Bronchial epithelial cell (primary cell): ENCODE results near the gene RALGAPA2. TPM values are rescaled to one million over a fixed set of nuclear protein-coding genes. Genes with fewer than 3 reads are reported as not detected.

Source experiments
- DNase-seq: peaks from one replicate; pipeline ENCODE4 v3.0.0-alpha.2; 2010; ENCODE audit warnings: low read depth
- FAIRE-seq: peaks from 2 replicates; lab custom pipeline; 2011; peaks lifted over from hg19 to GRCh38; lab: Jason Lieb, UNC
- H3K27me3 ChIP-seq: 2 replicates; pipeline ENCODE4 v1.5.1; 2011; ENCODE audit warnings: low read length; ENCODE audit not compliant: control insufficient read depth, insufficient read depth
- H3K36me3 ChIP-seq: 2 replicates; pipeline ENCODE4 v1.5.1; 2011; ENCODE audit warnings: low read length; ENCODE audit not compliant: control insufficient read depth, insufficient read depth
- H3K4me3 ChIP-seq: 2 replicates; pipeline ENCODE4 v1.5.1; 2011; ENCODE audit warnings: mild to moderate bottlenecking, low read depth, low read length, control low read depth
- total RNA-seq: library from RNA; depleted of rRNA; stranded (reverse); fragments of >200 nt; gene quantifications from 2 replicates; pipeline ENCODE4 v1.2.1, GENCODE V29; 2014
- TF ChIP-seq, protein P1 (sequence below): IDR thresholded peaks from 2 replicates; pipeline ENCODE4 v1.5.1; 2011; ENCODE audit warnings: mild to moderate bottlenecking, moderate library complexity, low read length, control low read depth, inconsistent platforms; ENCODE audit not compliant: insufficient read depth, severe bottlenecking

RALGAPA2 gene
- total RNA-seq, 1 donor from 2014 or later = 8.7 TPM

DNA sequence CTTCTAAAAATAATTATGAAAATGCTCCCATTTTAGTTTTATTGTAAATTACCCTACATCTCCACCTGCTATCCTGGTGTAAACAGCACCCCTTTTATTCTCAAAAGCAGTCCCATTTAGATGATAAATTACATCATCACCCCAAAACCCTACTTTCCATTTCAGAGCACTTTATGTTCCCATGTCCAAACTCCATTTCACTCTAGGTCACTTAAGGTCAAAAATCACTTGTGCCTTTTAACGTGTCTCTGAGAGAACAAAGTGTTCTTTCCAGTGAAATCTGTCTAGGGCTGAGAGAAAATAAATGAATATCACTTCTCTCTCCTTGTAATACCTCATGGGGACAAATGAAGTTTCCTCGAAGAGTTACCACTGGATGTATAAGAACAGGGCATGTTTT is 187.2 kb downstream of the RALGAPA2 start:
- TF ChIP-seq, protein P1, sequence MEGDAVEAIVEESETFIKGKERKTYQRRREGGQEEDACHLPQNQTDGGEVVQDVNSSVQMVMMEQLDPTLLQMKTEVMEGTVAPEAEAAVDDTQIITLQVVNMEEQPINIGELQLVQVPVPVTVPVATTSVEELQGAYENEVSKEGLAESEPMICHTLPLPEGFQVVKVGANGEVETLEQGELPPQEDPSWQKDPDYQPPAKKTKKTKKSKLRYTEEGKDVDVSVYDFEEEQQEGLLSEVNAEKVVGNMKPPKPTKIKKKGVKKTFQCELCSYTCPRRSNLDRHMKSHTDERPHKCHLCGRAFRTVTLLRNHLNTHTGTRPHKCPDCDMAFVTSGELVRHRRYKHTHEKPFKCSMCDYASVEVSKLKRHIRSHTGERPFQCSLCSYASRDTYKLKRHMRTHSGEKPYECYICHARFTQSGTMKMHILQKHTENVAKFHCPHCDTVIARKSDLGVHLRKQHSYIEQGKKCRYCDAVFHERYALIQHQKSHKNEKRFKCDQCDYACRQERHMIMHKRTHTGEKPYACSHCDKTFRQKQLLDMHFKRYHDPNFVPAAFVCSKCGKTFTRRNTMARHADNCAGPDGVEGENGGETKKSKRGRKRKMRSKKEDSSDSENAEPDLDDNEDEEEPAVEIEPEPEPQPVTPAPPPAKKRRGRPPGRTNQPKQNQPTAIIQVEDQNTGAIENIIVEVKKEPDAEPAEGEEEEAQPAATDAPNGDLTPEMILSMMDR = no peak
- Histone ChIP-seq H3K27me3 (no peaks in the 10 kb centered on the region), H3K4me3 (no peak overlapping the region), H3K36me3 (no peaks in the 10 kb centered on the region)
- DNase-seq = no peak
- FAIRE-seq = no peak

DNA sequence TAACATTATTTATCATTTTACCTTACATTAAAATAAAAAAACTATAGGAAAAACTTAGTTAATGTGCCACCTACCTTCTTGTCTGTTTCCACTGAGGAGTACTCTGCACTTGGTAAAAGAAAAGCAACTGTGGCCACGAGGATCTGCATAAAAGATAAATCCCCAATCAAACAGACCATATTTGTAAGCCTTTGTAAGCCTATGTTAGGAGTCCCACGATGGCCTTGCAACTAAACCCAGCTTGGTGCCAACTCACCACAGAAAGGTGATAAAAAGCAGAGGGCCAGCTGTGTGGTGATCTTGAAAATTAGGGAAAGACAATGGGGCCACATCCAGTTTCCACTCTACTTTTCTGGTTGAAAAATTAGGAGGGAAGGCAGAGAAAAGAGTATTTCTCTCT is 187.7 kb downstream of the RALGAPA2 start:
- TF ChIP-seq, protein P1 = no peak
- DNase-seq (no peak), FAIRE-seq (no peak)
- H3K4me3 ChIP-seq = no peak overlapping the region
- no peaks in the 10 kb centered on the region for H3K36me3 ChIP-seq
- H3K27me3 ChIP-seq = no peaks in the 10 kb centered on the region

DNA sequence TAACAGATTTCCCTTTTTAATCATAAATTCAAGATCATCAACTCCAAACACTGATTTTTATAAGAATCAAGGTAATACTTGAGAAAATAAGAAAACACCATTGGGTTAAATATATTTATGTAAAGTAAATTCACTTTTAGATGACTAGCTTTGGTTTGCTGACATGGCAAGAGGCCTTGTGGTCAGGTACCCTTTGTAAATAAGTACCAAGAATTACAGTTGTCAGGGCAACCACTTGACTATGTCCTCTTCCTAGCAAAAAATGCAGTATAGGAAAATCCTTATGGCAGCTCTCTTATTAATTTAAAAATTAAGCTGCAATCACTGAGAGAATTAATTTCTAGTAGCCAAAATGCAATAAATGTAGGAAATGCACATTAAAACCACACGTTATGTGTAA is 190.7 kb downstream of the RALGAPA2 start:
- H3K27me3 ChIP-seq = no peaks in the 10 kb centered on the region
- TF ChIP-seq, protein P1 = no peak
- DNase-seq (no peak), FAIRE-seq (no peak)
- no peaks in the 10 kb centered on the region for H3K36me3 ChIP-seq
- H3K4me3 ChIP-seq = no peak overlapping the region

DNA sequence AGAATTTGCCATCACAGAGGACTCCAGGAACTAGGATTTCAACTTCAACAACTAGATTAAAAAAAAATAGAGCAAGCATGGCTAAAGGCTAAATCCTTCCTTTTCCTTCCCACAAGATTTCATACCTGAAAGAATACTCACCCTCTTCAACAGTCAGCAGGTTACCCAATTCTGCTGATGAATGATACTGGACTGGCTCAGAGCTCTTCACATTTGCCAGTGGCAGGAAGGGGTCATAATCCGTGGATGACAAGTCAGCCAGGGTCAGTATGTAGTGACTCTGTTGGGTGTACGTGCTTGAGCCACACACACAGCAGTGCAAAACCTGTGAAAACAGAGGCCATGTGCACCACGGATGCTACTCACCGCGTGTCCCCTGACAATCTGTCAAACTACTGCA is 191.7 kb downstream of the RALGAPA2 start:
- no peak overlapping the region for H3K4me3 ChIP-seq
- no peaks in the 10 kb centered on the region for H3K27me3 ChIP-seq
- DNase-seq (peak; percentile 96), FAIRE-seq (peak; percentile 93)
- TF ChIP-seq, protein P1 = no peak
- H3K36me3 ChIP-seq = peaks cover 1% of the 10 kb centered on the region

DNA sequence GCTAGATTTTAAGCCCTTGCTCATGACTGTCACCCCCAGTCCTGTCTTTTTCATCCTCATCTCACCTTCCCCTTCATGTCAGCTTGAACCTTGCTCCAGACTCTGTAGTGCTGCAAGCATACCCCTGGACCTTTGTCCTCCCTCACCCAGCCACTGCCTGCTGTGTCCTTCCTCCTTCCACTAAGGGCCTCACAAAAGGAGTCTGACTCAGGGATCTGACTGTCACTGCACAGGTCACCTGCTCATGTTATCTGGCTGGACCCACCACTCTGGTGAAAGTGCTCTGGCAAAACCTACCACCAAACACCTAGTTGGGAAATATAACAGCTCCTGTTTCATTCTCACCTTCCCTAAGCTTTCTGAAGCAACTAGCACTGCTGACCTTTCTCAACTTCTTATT is 193.2 kb downstream of the RALGAPA2 start:
- Histone ChIP-seq H3K27me3 (no peaks in the 10 kb centered on the region), H3K36me3 (peaks cover 1% of the 10 kb centered on the region), H3K4me3 (no peak overlapping the region)
- TF ChIP-seq, protein P1 = no peak
- DNase-seq (peak; percentile 3), FAIRE-seq (peak; percentile 62)

DNA sequence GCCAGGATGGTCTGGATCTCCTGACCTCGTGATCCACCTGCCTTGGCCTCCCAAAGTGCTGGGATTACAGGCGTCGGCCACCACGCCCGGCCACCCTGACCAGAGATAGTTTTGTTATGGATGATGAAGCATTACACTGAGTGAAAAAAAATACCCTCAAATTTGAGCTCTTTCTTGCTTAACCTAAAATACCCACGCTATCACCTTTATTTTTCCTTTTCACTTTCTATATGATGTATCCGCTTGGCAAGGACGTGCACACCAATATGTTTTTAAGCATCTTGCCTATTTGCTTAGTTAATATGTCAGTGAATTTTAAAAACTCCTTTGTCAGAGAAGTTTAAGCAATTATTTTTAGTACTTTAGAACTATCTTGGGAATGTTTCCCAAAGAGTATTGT is 194.2 kb downstream of the RALGAPA2 start:
- peaks cover 3% of the 10 kb centered on the region for H3K36me3 ChIP-seq
- DNase-seq = no peak
- no peak overlapping the region for H3K4me3 ChIP-seq
- TF ChIP-seq, protein P1 = no peak
- H3K27me3 ChIP-seq = no peaks in the 10 kb centered on the region
- FAIRE-seq = no peak
